OCI-LY7 (cell line): ENCODE results near the gene ARHGAP23.
"Not testable (repeated sequence)": the region's sequence is repeated elsewhere in the genome, so short reads cannot be mapped to it uniquely, and the experiment has no call there.

ENCODE experiments used
- EZH2phosphoT487 ChIP-seq: fragments of 200-600 bp; sonication (generic); IDR thresholded peaks from 2 replicates; pipeline ENCODE4 v1.6.1; 2018; ENCODE audit warnings: low read depth, borderline replicate concordance, mild to moderate bottlenecking, mixed run types, antibody characterized with exemption, low read length, moderate library complexity, mixed read lengths
- TF ChIP-seq, protein P1 (sequence below): fragments of 200-600 bp; sonication (generic); conservative IDR thresholded peaks from 2 replicates; pipeline ENCODE4 v1.5.1; 2014; ENCODE audit warnings: mild to moderate bottlenecking, antibody characterized with exemption, low read length, moderate library complexity, mixed read lengths

DNA sequence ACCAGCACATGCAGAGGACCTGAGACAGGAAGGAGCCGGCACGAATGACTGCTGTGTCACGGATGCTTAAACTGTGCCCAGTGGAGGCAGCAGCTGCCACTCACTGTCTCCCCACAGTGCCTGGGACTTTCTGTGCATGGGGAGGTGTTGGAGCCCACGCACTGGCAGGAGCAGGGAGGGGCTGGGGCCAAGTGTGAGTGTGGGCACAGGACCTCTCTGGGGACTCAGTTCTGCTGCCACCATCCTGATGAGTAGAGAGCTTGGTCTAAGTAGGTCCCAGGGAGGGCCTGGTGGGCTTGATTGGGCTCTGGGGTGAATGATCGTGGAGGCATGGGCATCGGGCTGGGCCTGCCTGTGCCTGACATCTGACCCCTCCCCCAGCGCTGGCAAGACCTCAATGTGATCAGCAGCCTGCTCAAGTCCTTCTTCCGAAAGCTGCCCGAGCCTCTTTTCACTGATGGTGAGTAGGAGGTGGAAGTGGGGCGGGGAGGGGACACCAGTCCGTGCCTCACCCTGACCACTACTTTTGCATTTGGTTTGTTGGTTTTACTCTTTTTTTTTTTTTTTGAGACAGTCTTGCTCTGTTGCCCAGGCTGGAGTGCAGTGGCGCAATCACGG, 57.5 kb downstream of the ARHGAP23 start:
- TF ChIP-seq, protein P1, sequence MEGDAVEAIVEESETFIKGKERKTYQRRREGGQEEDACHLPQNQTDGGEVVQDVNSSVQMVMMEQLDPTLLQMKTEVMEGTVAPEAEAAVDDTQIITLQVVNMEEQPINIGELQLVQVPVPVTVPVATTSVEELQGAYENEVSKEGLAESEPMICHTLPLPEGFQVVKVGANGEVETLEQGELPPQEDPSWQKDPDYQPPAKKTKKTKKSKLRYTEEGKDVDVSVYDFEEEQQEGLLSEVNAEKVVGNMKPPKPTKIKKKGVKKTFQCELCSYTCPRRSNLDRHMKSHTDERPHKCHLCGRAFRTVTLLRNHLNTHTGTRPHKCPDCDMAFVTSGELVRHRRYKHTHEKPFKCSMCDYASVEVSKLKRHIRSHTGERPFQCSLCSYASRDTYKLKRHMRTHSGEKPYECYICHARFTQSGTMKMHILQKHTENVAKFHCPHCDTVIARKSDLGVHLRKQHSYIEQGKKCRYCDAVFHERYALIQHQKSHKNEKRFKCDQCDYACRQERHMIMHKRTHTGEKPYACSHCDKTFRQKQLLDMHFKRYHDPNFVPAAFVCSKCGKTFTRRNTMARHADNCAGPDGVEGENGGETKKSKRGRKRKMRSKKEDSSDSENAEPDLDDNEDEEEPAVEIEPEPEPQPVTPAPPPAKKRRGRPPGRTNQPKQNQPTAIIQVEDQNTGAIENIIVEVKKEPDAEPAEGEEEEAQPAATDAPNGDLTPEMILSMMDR, result not testable (repeated sequence)
- TF ChIP-seq EZH2phosphoT487, result not testable (repeated sequence)
